Suprapubic skin (tissue), 4 donors: Measurements from ENCODE around the gene FOXN3. TPM values are rescaled to one million over a fixed set of nuclear protein-coding genes. Genes with fewer than 3 reads are reported as not detected.

Experiments used
- DNase-seq, 2 donors: peaks; one replicate each; pipeline ENCODE4 v3.0.0-alpha.2; 2019; ENCODE audit warnings: low spot score in 2 of 2
- H3K27ac ChIP-seq: fragments of 200-600 bp; sonication (generic); one replicate; pipeline ENCODE4 v1.5.1; 2019
- H3K27me3 ChIP-seq: fragments of 200-600 bp; sonication (generic); one replicate; pipeline ENCODE4 v1.5.1; 2019
- H3K36me3 ChIP-seq: fragments of 200-600 bp; sonication (generic); one replicate; pipeline ENCODE4 v1.5.1; 2019
- H3K4me1 ChIP-seq: fragments of 200-600 bp; sonication (generic); one replicate; pipeline ENCODE4 v1.5.1; 2019
- H3K4me3 ChIP-seq: fragments of 200-600 bp; sonication (generic); one replicate; pipeline ENCODE4 v1.5.1; 2019; ENCODE audit warnings: mild to moderate bottlenecking
- H3K9me3 ChIP-seq: fragments of 200-600 bp; sonication (generic); one replicate; pipeline ENCODE4 v1.5.1; 2019
- EP300 ChIP-seq: sonication (generic); formaldehyde crosslinking; IDR thresholded peaks from one replicate; pipeline ENCODE4 v1.6.1; 2017; ENCODE audit warnings: antibody characterized with exemption
- POLR2A ChIP-seq, 2 donors: fragments of 450-650 bp; IDR thresholded peaks; one replicate each; pipeline ENCODE4 v1.6.1; 2017; ENCODE audit warnings: antibody characterized with exemption in 2 of 2, mild to moderate bottlenecking in 2 of 2, moderate library complexity in 2 of 2
- POLR2AphosphoS5 ChIP-seq, 3 donors: sonication (generic); formaldehyde crosslinking; IDR thresholded peaks; one replicate each; pipeline ENCODE4 v1.6.1; 2017; ENCODE audit warnings: antibody characterized with exemption in 3 of 3
- WGBS: methylation state at CpG from one replicate; pipeline ENCODE4 v1.1.5; 2018; 5-methylcytosine and 5-hydroxymethylcytosine counted together
- total RNA-seq, 4 donors: library from RNA; depleted of rRNA; stranded (reverse); fragments of >200 nt; gene quantifications; one replicate each; pipeline ENCODE4 v1.1.0, GENCODE V29; 2016
- TF ChIP-seq, protein P1 (sequence below), 2 donors: fragments of 200-600 bp in 1 of 2; fragments of 450-650 bp in 1 of 2; sonication (generic) in 1 of 2; IDR thresholded peaks; one replicate each; pipeline ENCODE4 v1.5.1; 2016 to 2019; ENCODE audit warnings: antibody characterized with exemption in 2 of 2, mild to moderate bottlenecking in 1 of 2, moderate library complexity in 1 of 2

FOXN3 gene
- total RNA-seq, 4 donors from 2014 or later = 117 to 272 (median 172) TPM

DNA sequence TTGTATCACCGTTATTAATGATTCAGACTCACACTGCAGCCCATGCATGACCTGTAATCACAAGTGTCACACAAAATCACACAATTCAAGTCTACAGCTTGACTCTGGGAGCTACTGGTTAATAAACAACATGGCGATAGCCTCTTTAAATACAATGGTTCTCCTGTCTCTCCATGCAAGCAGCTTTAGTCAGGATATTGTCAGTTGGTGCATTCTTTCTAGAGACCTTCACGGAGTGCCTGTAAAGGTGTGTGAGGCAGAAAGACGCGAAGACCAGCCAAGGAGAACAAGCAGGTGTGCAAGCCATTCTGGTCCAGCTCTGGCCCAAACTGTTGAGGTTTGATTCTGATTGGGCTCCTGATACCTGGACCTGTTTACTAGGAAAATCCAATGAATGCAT, 40.0 kb upstream of the FOXN3 start:
- Histone ChIP-seq H3K4me1 (no peaks in the 10 kb centered on the region), H3K4me3 (no peak overlapping the region), H3K9me3 (no peaks in the 10 kb centered on the region), H3K27me3 (no peaks in the 10 kb centered on the region), H3K36me3 (no peaks in the 10 kb centered on the region), H3K27ac (no peak overlapping the region)
- TF ChIP-seq, protein P1, sequence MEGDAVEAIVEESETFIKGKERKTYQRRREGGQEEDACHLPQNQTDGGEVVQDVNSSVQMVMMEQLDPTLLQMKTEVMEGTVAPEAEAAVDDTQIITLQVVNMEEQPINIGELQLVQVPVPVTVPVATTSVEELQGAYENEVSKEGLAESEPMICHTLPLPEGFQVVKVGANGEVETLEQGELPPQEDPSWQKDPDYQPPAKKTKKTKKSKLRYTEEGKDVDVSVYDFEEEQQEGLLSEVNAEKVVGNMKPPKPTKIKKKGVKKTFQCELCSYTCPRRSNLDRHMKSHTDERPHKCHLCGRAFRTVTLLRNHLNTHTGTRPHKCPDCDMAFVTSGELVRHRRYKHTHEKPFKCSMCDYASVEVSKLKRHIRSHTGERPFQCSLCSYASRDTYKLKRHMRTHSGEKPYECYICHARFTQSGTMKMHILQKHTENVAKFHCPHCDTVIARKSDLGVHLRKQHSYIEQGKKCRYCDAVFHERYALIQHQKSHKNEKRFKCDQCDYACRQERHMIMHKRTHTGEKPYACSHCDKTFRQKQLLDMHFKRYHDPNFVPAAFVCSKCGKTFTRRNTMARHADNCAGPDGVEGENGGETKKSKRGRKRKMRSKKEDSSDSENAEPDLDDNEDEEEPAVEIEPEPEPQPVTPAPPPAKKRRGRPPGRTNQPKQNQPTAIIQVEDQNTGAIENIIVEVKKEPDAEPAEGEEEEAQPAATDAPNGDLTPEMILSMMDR (IDR thresholded peaks at IDR 0.05) = no peak
- TF ChIP-seq EP300 (no peak), POLR2AphosphoS5 (IDR thresholded peaks at IDR 0.05) (no peak), POLR2A (IDR thresholded peaks at IDR 0.05) (no peak)
- no peak for DNase-seq
- WGBS = 97% methylated on average over 5 of the region's 5 CpGs

DNA sequence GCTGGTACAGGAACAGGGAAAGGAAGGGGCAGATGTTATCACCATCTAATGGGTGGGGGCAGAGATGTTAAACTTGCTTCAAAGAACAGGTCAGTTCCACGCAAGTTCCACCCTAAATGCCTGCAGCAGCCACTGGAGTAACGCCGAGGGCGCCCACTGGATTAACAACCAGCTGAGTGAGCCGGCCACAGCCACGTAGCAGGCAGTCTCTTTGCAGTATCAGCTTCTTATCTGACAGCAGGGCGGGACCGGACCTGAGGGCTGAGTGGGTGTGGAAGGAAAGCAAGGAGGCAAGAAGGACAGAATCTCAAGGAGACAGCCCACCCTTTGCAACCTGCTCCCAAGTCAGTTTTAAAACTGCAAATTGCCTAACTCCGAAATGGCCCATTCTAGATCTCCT, 38.4 kb upstream of the FOXN3 start:
- H3K4me3 ChIP-seq = no peak overlapping the region
- no peaks in the 10 kb centered on the region for H3K36me3 ChIP-seq

DNA sequence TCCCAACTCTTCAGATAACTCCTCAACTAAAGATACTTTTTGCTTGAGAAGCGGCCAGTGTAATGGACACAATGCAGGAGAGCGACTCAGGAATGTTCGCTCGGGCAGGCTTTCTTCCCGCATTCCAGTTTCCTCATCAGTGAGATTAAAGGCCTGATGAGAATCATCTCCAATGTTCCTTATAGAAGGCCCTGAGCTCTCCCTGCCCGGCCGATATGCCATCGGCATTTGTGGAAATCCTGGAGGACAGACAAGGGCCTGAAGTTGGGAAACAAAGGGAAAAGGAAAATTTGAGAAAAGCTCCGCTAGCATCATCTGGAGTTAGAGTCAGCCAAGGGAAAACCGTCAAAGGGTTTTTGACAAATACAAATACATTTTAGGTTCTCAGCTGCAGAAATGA, 38.0 kb upstream of the FOXN3 start:
- Histone ChIP-seq H3K4me1 (no peaks in the 10 kb centered on the region), H3K9me3 (no peaks in the 10 kb centered on the region), H3K27ac (no peak overlapping the region), H3K27me3 (no peaks in the 10 kb centered on the region), H3K4me3 (no peak overlapping the region), H3K36me3 (no peaks in the 10 kb centered on the region)
- no peak for DNase-seq
- TF ChIP-seq POLR2AphosphoS5 (IDR thresholded peaks at IDR 0.05) (no peak), POLR2A (IDR thresholded peaks at IDR 0.05) (no peak), EP300 (no peak)
- TF ChIP-seq, protein P1 (IDR thresholded peaks at IDR 0.05) = no peak
- WGBS = 96% methylated on average over 10 of the region's 10 CpGs

More for the DNA sequence above, 38.4 kb upstream of the FOXN3 start:
- Histone ChIP-seq H3K27me3 (no peaks in the 10 kb centered on the region), H3K9me3 (no peaks in the 10 kb centered on the region), H3K4me1 (no peaks in the 10 kb centered on the region), H3K27ac (no peak overlapping the region)
- no peak for DNase-seq
- no peak for TF ChIP-seq POLR2AphosphoS5 (IDR thresholded peaks at IDR 0.05)
- TF ChIP-seq, protein P1 (IDR thresholded peaks at IDR 0.05) = no peak
- no peak for TF ChIP-seq EP300
- TF ChIP-seq POLR2A (IDR thresholded peaks at IDR 0.05) = no peak
- WGBS = 63% methylated on average over 9 of the region's 9 CpGs

DNA sequence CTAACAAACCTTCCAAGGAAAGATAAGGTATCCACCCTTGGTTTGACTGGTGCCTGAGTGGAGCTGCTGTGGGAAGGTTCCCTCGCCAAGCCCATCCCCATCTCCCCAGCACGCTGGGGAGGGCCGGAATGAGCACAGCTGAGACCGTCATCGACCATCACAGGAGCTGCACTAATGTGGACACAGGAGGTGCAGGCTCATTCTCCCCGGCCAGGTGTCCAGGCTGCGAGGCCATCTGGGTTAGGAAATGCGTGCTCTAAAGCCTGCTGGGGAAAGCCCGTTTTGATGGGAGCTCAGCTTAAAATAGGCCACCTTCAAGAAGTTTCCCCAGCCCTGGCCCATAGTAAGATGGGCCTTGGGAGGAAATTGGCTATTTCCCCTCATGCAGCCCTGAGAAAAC, 35.2 kb upstream of the FOXN3 start:
- Histone ChIP-seq H3K36me3 (no peaks in the 10 kb centered on the region), H3K27me3 (no peaks in the 10 kb centered on the region), H3K27ac (no peak overlapping the region), H3K4me3 (no peak overlapping the region), H3K4me1 (no peaks in the 10 kb centered on the region), H3K9me3 (no peaks in the 10 kb centered on the region)
- 96% methylated on average over 5 of the region's 9 CpGs for WGBS
- no peak for DNase-seq
- TF ChIP-seq EP300 = no peak
- no peak for TF ChIP-seq POLR2A (IDR thresholded peaks at IDR 0.05)
- no peak for TF ChIP-seq POLR2AphosphoS5 (IDR thresholded peaks at IDR 0.05)
- TF ChIP-seq, protein P1 (IDR thresholded peaks at IDR 0.05) = no peak

DNA sequence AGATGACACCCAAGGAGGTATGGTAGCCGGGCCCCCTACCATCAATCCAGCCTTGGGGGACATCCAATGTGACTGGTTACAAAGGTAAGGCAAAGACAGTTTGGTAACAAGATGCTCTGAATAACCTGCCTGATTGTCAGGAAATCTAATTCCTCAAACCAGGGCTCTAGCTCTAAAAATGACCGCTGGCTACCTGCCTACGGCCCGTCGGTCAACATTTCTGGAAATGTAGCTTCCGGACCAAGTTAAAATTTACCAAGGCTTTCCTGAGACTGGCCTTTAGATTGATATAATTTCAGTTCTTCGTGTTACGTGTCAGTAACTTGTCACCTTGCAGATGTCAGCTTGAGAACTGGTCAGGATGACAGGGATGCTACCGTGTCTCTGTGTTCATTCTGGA, 34.2 kb upstream of the FOXN3 start:
- Histone ChIP-seq H3K27me3 (no peaks in the 10 kb centered on the region), H3K36me3 (no peaks in the 10 kb centered on the region)

More for the DNA sequence above, 34.2 kb upstream of the FOXN3 start:
- no peak overlapping the region for H3K4me3 ChIP-seq
- H3K27ac ChIP-seq = no peak overlapping the region
- TF ChIP-seq POLR2AphosphoS5 (IDR thresholded peaks at IDR 0.05) (no peak), POLR2A (IDR thresholded peaks at IDR 0.05) (no peak), EP300 (no peak)
- TF ChIP-seq, protein P1 (IDR thresholded peaks at IDR 0.05) = no peak
- no peak for DNase-seq
- H3K4me1 ChIP-seq = no peaks in the 10 kb centered on the region
- WGBS = 97% methylated on average over 9 of the region's 9 CpGs
- H3K9me3 ChIP-seq = no peaks in the 10 kb centered on the region
